ENCODE measurements around the gene BRSK1.
A peak's percentile ranks its signal among the peaks of the same experiment; 100 is the strongest.

The BRSK1 gene

GRCh38 chr19:55254625-55254977 is 29.2 kb upstream of the BRSK1 start:
- no peak for DNase-seq

DNA sequence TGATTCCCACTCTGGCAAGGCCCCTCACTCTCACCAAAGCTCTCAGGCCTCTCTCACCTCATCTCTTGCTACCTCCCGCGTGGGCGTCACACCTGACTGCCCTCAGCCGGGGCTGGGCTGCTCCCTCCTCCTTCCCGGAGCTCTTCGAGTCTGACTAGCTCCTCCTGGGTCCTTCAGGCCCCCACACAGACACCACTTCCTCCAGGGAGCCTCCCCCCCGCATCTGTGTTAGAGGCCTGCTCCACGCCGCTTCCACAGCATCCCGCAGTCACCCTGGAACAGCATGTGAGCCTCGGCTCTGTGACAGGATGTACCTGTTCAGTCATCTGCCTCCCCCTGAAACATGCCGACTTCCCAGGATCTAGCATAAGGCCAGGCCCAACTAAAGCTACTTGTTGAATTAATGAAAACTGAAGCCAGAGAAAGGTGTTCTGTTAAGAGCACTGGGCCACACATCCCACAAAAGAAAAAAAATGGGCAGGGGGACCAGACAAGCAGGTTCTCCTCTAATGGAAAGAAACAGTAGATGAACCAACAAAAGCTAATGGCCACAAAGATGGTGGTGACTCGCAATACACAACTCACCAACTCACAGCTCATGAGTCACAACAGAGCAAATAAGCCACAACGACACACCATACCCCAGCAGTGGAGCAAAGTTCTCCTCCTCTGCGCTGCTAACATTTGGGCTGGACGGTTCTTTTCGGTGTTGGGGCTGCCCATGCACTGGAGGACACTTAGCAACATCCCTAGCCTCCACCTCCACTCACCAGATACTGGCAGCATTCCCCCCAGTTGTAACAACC is 28.0 kb upstream of the BRSK1 start:
- peak; percentile 41 for DNase-seq

DNA sequence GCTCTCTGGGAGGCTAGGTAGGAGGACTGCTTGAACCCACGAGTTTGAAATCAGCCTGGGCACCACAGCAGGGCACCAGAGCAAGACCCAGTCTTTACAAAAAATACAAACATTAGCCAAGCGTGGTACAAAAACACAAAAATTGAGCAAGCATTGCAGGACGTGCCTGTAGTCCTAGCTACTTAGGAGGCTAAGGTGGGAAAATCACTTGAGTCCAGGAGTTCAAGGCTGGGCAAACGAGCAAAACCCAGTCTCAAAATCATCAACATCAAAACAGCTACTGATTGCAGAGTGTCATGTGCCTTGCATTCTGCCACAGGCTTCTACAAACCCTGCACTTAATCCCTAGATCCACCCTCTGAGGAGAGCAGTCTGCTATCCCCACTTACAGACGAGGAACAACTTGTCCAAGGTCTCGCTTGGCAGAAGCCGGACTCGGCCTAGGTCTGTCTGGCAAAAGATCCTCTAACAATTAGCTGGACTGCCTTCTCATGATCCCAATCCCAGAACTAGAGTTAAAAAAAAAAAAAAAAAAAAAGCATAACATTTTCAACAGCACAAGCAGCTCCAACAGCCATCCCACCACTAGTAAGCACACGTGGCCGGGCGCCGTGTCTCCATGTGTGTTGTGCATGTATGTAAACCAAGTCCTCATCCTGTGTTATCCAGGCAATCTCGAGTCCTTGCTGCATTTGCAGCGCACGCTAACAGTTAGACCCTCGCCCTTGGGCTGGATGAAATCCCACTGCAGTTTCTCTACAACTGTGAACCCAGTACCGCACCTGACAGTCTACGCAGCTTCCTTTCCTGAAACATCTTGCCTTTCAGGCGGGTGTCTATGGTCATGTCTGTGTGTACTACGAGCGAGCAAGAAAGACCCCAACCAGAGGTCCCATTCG is 27.0 kb upstream of the BRSK1 start:
- DNase-seq, result no peak

DNA sequence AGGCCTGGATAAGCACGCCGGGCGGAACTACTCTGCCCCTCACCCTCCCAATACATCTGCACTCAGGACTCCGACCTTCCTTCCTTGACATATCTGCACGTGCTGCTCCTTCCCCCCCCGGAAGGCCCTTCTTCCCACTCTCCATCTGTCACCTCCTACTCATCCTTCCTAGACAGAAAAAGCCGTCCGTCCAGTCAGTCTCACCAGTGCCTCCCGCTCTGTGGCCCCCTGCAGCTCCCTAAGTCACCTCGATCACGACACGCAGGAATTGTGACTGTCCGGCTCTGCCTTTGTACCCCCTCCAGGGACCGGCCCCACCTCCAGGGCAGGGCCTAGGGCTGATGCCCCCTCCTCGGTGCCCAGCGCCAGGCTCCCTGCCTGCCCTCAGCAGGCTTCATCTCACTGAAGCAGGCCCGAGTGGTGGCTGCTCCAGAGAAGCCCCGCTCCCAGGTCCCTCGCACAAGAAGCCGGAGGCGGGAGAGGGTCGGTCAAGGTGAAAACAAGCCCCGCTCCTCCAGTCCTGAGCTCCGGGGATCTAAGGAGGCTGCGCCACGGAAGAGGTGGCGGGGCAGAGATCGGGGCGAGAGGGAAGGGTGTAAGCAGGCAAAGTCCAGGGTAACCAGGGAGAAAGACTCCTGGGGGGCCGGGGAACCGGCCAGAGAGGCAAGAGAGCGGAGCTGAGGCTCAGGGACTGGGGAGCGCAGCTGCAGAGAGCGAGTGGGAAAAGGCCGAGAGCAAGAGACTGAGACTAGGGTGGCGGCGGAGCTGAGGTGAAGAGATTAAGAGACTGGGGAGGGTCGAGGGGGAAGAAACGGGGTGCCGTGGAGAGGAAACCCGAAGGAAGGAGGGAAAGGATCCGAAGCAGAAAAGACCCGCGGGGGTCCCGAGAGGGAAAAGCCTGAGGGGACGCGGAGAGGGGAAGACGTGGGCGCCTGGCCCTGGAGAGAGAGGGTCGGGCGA is 26.1 kb upstream of the BRSK1 start:
- DNase-seq, result peak; percentile 37

- DNase-seq, result peak; percentile 57
Observed at GRCh38 chr19:55258476-55258827, 25.3 kb upstream of the BRSK1 start.

DNA sequence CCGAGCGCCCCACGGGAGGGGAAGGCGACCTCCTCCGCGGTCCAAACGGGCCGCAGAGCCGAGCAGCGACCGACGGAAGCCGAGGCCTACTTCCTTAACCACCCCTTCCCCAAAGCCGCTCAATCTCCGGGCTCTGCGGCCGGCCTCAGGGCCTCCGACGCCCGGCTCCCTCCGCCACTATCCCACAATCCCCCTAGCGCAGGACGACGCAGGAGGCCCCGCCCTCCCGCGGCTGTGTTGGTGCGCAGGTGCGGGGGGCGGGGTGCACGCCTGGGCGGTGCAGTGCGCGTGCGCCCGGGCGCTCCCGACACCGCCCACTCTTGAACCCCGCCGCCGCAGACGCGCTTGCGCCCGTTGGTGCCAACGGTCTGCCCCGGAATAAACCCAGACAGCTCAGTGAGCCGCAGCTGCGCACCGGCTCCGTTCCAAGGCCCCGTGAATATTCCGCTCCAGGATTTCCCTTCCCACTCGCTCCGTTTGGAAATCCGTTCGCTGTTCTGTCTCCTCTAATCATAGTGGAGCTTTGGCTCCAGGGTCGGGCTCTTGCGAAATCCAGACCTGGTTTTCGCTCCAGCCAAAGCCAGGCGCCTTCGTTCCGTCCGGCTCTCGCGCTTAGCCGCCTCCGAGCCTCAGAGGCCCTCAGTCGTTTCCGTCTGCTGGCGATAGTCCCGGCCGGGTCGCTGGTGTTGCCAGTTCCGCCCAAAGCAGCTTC is 24.8 kb upstream of the BRSK1 start, which contains the start of gene PPP6R1:
Gene PPP6R1 (minus strand): TSS at position 190 of the 712 bp plus-strand sequence. CDS start 11,914 bp downstream, outside the sequence.
- peak; percentile 95 for DNase-seq

DNA sequence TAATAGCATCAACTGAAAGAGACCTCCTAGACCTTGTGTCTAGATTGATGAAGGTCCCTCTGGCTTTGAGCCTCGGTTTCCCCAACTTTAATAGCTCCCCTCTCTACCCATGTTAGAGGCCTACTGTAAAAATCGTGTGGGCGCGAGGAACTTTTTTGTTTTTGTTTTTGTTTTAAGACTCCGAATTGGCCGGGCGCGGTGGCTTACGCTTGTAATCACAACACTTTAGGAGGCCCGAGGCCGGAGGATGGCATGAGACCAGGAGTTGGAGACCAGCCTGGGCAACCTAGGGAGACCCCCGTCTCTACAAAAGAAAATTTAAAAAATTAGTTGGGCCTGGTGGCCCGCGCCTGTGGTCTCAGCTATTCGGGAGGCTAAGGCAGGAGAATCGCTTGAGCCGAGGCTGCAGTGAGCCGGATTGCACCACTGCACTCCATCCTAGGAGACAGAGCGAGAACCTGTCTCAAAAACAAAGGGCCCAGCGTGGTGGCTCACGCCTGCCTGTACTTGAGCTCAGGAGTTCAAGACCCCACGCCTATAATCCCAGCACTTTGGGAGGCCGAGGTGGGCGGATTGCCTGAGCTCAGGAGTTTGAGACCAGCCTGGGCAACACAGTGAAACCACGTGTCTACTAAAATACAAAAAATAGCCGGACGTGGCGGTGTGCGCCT is 24.1 kb upstream of the BRSK1 start:
- DNase-seq, result no peak

- DNase-seq, result no peak
Observed at GRCh38 chr19:55261671-55262126, 22.1 kb upstream of the BRSK1 start.

- DNase-seq, result no peak
Observed at GRCh38 chr19:55262359-55262758, 21.4 kb upstream of the BRSK1 start.

DNA sequence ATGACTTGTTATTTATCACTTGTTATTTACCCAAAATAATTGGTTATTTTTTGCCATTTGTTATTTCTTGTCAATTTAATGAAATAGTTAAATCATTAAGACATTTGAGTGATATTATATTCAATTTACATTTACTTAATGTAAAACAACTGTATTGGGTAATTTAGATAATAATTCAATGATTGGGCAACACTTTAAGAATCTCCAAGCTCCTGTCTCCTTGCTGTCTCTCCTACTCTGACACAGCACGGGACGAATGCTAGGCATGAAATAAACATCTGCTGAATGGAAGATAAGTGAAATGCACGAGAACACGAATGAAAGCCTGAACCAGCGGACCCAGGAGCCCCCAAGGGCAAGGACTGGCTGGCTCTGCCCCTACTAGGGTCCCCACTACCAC is 19.3 kb upstream of the BRSK1 start:
- DNase-seq, result no peak

DNA sequence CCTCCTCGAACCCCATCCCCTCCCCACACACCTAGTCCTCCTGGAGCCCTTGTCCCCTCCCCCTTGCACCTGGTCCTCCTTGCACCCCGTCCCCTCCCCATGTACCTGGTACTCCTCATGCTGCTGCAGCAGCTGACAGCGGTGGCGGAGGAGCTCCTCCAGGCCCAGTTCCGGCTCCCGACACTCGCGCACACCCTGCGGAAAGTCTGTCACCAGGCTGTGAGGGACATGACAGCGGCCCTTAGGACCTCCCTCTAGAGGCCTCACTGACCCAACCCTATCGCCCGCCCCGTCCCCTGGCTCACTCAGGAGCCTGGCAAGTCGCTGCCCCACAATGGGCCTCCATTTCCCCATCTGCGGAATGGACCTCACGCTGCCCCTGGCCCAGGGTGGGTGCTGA is 18.6 kb upstream of the BRSK1 start:
- DNase-seq, result no peak

DNA sequence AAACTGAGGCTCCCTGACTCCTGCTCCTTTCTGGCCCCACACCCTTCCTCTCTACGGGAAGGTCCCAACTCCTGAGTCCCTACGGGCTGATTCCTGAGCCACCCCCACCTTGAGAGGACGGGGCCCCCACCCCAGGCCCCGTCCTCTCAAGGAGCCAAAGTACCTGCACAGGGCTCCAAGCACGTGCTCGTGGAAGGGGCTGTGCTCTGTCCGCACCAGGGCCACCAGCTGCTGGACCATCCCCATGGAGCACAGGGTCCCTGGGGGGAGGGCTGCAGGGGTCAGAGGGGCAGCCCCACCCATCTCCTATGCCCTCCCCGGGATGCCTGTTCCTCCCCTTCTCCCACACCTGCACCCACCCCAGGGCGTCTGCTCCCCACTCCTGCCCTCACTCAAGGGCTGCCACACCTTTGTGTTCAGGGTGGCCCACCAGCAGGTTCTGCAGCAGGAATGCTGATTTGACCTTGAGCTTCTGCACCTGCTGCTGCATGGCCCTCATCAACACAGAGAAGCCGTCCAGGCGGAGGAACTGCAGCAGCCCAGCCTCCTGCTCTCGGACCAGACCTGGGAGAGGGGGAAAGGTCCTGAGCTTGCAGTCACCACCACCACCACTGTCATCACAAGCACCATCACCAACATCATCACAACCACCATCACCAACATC is 17.9 kb upstream of the BRSK1 start:
- no peak for DNase-seq

DNA sequence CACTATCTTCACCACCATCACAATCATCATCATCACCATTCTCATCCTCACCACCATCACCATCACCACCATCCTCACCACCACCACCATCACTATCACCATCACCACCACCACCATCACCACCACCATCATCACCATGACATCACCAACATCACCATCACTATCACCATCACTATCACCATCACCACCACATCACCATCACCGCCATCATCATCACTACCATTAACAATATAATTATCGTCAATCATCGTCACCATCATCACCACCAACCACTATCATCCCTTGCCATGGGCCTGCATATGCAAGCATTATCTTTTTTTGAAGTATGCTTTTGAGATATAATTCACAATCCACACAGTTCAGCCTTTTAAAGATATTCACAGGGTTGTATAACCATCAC is 17.4 kb upstream of the BRSK1 start:
- no peak for DNase-seq

GRCh38 chr19:55266840-55267239 is 17.0 kb upstream of the BRSK1 start:
- no peak for DNase-seq

DNA sequence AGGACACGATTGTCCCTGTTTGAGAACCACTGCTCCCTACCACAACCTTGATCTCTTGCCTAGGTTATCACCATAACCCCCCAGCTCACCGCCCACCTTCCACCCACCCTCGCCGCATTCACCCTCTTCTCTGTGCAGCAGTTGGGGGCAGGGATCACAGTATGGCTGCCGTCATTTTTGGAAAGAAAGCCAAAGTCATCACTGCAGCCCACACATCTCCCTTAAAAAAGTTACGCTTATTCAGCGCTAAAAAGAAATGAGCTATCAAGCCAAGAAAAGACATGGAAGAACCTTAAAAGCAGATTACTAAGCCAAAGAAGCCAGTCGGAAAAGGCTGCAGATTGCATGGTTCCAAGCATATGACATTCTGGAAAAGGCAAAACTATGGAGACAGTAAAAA is 14.5 kb upstream of the BRSK1 start:
- no peak for DNase-seq

- DNase-seq, result no peak
Observed at GRCh38 chr19:55270172-55270942, 13.4 kb upstream of the BRSK1 start.

- DNase-seq, result no peak
Observed at GRCh38 chr19:55272142-55272541, 11.7 kb upstream of the BRSK1 start.

DNA sequence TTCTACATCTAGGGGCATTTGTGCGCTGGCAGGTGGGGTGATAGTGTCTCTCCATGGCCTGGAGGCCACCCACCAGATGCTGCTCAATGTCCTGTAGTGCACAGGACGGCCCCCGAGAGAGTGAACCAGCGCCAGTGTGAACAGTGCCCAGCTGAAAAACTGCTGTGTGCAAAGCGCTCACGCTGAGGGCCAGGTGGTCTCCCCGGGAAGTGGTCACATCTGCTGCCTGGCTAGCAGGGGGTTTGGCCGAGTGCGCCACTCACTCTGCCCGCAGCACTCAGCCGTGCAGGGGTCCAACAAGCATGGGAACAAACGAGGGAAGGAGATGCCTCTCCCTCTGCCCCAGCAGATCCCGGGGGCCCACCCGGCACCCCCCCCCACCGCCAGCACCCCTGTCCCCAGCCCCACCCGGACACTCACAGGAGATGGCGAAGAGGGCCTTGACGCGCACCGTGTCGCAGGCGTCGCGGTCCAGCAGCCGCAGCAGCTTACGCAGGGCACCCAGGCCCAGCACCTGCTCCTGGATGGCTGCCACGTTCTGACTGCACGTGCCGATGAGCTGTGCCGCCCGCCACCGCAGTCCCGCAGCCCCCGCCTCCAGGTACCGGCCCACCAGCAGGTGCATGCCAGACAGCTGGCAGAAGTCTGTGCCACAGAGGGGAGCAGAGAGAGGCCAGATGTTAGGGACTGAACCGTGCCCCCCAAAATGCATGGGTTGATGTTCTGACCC is 9.7 kb upstream of the BRSK1 start:
- DNase-seq, result no peak

Data from activated naive CD4-positive, alpha-beta T cell treated with Interleukin-2 at 50 U/mL for 16 hours (primary cell).